ENCODE results near the gene NKIRAS2. TPM values are rescaled to one million over a fixed set of nuclear protein-coding genes. Genes with fewer than 3 reads are reported as not detected.

The NKIRAS2 gene
- total and polyA plus RNA-seq, 2 donors (not counting 3 experiments of a cell fraction or from before 2014, with no cell fraction given): 57.3 to 87.6 TPM

DNA sequence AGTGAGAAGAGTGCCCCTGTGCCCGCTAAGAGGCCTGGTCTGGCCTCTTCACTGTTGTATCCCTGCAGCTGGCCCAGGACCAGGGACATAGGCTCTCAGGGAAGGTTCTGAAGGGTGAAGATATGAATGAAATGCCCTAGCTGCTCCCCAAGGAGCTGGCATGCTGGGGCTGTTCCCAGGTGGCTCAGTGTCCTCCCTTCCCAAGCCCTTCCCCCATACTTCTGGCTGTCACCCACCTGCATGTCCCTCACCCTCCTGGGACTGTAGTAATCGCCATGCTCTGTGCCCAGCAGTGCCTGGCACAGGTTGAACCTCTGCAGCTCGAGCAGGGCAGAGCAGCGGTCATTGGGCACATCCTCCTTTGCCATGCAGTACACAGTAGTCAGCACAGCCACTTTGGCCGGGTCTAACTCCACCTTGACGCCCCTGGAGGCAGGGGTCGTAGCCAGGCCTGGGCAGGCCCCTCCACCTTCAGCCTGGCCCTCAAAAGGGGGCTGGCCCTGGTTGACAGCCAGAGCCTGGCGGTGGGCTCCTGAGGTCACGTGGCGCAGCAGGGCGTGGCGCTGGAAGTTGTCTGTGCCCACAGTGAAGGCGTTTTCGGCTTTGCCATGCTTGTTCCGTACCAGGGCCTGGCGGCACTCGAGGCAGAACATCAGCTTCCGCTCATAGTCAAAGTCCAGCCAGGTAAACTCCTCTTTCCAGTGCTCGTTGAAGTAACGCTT is 22.9 kb downstream of the NKIRAS2 start:
- ChIA-PET POLR2A (no interaction called here), CTCF (interaction anchor here (1.5 kb wide), 1 partner anchor 22 kb away, joined by 4 read pairs; the partner anchor contains the start of gene NKIRAS2)
- Histone ChIP-seq H3K27me3 (ENCODE audit: control insufficient read depth in 2 of 2, insufficient read depth in 2 of 2, low read length in 2 of 2) (no peaks in the 10 kb centered on the region), H3K4me2 (ENCODE audit: insufficient read depth, low read length) (no peak overlapping the region), H3K27ac (ENCODE audit: insufficient read depth, low read depth, low read length) (no peak overlapping the region), H3K79me2 (ENCODE audit: control insufficient read depth, insufficient read depth, low read length) (no peaks in the 10 kb centered on the region), H3K36me3 (ENCODE audit: control insufficient read depth in 2 of 2, extremely low read depth in 1 of 2, insufficient read depth in 2 of 2, low read length in 2 of 2) (no peaks in the 10 kb centered on the region), H3K4me1 (ENCODE audit: control insufficient read depth, extremely low read depth, insufficient read depth, low read length) (no peaks in the 10 kb centered on the region), H4K20me1 (replicated peaks; ENCODE audit: control insufficient read depth, extremely low read depth, insufficient read depth, low read length) (no peaks in the 10 kb centered on the region), H3K9ac (replicated peaks; ENCODE audit: extremely low read depth, insufficient read depth, low read length) (no peak overlapping the region), H3K9me3 (replicated peaks; ENCODE audit: control insufficient read depth, insufficient read depth, low read length) (no peaks in the 10 kb centered on the region), H3K4me3 (replicated peaks in 1 of 3; ENCODE audit: insufficient read depth in 1 of 3, low read depth in 1 of 3, low read length in 3 of 3) (no peak overlapping the region), H2AFZ (ENCODE audit: low read depth, low read length) (no peak overlapping the region), H3K9me1 (replicated peaks; ENCODE audit: control insufficient read depth, extremely low read depth, insufficient read depth, low read length) (no peaks in the 10 kb centered on the region)
- no peak for TF ChIP-seq POLR2AphosphoS5 (IDR thresholded peaks at IDR 0.05; ENCODE audit: insufficient read depth, low read depth, low read length)
- TF ChIP-seq GATA2 (IDR thresholded peaks at IDR 0.05; ENCODE audit: insufficient read depth, insufficient read length, low read depth, low read length): no peak
- TF ChIP-seq, protein P1, sequence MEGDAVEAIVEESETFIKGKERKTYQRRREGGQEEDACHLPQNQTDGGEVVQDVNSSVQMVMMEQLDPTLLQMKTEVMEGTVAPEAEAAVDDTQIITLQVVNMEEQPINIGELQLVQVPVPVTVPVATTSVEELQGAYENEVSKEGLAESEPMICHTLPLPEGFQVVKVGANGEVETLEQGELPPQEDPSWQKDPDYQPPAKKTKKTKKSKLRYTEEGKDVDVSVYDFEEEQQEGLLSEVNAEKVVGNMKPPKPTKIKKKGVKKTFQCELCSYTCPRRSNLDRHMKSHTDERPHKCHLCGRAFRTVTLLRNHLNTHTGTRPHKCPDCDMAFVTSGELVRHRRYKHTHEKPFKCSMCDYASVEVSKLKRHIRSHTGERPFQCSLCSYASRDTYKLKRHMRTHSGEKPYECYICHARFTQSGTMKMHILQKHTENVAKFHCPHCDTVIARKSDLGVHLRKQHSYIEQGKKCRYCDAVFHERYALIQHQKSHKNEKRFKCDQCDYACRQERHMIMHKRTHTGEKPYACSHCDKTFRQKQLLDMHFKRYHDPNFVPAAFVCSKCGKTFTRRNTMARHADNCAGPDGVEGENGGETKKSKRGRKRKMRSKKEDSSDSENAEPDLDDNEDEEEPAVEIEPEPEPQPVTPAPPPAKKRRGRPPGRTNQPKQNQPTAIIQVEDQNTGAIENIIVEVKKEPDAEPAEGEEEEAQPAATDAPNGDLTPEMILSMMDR (IDR thresholded peaks at IDR 0.05; ENCODE audit: extremely low read depth in 1 of 2, insufficient read depth in 1 of 2, low read depth in 1 of 2, low read length in 2 of 2): no peak
- TF ChIP-seq FOS (IDR thresholded peaks at IDR 0.05; ENCODE audit: borderline replicate concordance, insufficient read depth, low read length): no peak
- TF ChIP-seq, protein P2, sequence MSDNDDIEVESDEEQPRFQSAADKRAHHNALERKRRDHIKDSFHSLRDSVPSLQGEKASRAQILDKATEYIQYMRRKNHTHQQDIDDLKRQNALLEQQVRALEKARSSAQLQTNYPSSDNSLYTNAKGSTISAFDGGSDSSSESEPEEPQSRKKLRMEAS (IDR thresholded peaks at IDR 0.05; ENCODE audit: insufficient read depth, insufficient read length): no peak
- TF ChIP-seq JUN (IDR thresholded peaks at IDR 0.05; ENCODE audit: borderline replicate concordance, insufficient read depth, insufficient read length, low read depth): no peak
- TF ChIP-seq MYC (IDR thresholded peaks at IDR 0.05; ENCODE audit: low read depth, low read length): no peak
- no peak for TF ChIP-seq POLR2A (IDR thresholded peaks at IDR 0.05; ENCODE audit: low read depth, low read length)
- TF ChIP-seq EZH2 (IDR thresholded peaks at IDR 0.05; ENCODE audit: borderline replicate concordance, low read depth, low read length, severe bottlenecking): no peak
- DNase-seq (ENCODE audit: low read depth, low spot score) (no peak), FAIRE-seq (no peak)
- no TSS peak for BruUV-seq (replicated peaks)
- dilution Hi-C loops (cut with MboI; ENCODE audit: extremely low pct_ligation_motif_present, low sequenced_read_pairs) (no loop called here), intact Hi-C loops (cut with micrococcal nuclease) (no loop called here)
